Jurkat, Clone E6-1 (cell line): ENCODE data around the gene SQSTM1.

Experiments
- DNase-seq: peaks from one replicate; pipeline ENCODE4 v3.0.0-alpha.2; 2011; ENCODE audit warnings: low read depth, low spot score
- H3K4me3 ChIP-seq: 2 replicates; pipeline ENCODE4 v1.5.1; 2011; ENCODE audit warnings: mild to moderate bottlenecking, low read length, control low read depth, moderate library complexity

SQSTM1 gene

DNA sequence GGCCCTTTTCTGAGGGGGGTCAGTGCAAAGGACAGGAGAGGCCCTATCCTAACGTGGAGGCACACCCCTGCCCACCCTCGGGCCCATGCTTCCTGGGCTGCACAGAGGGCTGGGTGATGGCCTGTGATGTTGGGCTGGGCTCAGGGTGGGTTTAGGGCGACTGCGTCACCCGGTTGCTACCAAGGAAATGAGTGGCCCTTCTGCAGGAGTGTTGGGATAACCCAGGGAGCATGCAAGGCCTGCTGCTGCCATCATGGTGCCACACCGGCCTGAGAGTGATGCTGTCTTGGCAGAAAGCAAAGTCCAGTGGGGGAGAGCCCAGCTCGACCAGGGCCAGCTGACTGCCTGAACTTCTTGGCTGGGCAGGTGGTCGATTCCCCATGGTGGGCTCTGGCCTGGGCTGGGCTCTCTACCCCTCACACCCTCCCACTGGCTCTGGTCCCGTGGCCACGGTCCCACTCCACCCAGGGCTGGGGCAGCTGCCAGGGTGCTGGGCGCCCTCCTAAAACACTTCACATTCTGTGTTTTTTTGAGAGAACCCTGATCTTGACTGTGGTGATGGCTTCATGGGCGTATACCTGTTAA, 59.5 kb downstream of the SQSTM1 start:
- H3K4me3 ChIP-seq: no peak overlapping the region

DNA sequence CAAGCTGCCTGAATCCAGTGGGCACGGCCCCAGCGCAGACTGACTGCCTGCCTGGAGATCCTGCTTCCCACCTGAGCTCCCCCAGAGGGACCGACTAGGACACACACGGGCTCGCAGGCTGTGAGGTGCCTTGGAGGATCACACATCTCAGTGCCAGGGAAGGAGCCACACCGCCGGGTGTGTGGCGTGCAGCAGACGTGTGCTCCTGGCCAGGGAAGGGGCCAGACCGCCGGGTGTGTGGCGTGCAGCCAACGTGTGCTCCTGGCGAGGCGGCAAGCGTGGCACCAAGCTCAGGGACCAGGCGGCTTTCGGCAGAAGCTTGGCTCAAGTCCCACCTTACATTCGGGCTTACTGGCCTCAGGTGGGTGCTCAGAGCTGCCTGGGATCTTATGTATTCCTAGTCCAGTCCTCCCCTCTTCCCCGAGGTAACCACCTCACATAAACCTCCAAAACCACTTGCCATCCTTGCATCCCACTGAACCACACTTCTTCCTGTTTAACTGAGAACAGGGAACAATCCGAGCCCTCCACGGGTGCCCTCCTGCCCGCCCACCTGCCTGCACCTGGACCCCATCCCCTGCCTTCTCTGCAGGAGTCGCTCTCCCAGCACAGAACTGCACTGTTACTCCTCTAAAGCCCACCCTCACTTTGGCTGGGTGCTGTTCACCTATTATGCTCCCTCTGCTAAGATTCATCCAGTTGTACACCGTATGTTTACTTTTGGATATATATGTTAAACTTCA, 60.3 kb downstream of the SQSTM1 start:
- no peak for DNase-seq
- H3K4me3 ChIP-seq: no peak overlapping the region

More for the DNA sequence above, 59.5 kb downstream of the SQSTM1 start:
- no peak for DNase-seq

DNA sequence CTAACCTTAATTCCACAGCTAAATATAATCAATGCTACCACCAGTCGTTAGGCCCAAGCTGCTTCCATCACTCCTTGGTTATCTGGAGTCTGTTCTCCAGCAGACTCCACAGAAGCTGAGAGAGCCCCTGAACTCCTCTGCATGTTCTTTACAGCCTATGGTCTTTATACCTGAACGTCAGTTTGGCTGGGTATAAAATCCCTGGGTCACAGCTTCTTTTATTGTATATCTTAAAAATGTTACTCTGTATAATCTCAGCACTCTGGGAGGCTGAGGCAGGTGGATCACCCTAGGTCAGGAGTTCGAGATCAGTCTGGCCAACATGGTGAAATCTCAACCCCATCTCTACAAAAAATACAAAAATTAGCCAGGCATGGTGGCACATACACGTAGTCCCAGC, 61.6 kb downstream of the SQSTM1 start:
- DNase-seq: no peak
- no peak overlapping the region for H3K4me3 ChIP-seq

DNA sequence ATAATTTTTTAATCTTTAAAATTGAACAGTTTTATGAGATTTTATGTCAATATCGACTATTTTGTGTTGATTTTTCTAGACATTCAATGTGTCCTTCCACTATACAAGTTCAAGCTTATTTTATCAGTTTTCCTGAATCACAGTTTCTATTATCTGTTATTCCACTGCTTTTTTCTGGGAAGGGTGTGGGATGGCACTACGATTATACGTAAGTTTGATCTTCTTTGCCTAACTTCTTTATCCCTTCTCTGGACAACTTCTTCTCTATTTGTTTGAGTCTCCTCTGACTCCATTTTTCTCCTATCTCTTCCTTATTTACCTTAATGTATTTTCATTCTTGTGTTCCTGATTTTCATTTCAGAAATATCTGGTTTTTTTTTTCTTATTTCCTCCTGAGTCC, 62.5 kb downstream of the SQSTM1 start:
- H3K4me3 ChIP-seq: no peak overlapping the region

DNA sequence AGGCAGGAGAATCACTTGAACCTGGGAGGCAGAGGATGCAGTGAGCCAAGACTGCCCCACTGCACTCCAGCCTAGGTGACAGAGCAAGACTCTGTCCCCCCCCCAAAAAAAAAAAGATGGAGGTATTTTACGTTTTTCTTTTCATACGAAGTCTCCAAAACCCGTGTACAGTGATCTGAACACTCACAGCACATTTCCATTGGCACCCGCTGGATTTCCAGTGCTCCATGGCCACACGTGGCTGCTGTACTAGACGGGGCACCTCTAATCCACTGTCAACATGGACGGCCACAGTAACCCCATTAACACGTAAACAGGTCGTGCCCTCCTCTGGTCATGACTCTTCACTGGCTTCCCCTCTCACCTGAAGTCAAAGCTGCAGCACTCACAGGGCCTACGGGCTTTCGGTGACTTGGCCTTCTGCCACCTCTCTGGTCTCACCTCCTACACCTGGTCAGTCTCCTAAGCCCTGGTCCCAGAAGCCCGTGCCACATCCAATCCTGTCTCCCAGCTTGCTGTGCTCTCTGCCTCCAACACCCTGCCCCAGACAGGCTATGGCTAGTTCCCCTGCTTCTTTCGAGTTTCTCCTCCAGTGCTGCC, 64.9 kb downstream of the SQSTM1 start:
- DNase-seq: no peak
- no peak overlapping the region for H3K4me3 ChIP-seq

More for the DNA sequence above, 62.5 kb downstream of the SQSTM1 start:
- no peak for DNase-seq

DNA sequence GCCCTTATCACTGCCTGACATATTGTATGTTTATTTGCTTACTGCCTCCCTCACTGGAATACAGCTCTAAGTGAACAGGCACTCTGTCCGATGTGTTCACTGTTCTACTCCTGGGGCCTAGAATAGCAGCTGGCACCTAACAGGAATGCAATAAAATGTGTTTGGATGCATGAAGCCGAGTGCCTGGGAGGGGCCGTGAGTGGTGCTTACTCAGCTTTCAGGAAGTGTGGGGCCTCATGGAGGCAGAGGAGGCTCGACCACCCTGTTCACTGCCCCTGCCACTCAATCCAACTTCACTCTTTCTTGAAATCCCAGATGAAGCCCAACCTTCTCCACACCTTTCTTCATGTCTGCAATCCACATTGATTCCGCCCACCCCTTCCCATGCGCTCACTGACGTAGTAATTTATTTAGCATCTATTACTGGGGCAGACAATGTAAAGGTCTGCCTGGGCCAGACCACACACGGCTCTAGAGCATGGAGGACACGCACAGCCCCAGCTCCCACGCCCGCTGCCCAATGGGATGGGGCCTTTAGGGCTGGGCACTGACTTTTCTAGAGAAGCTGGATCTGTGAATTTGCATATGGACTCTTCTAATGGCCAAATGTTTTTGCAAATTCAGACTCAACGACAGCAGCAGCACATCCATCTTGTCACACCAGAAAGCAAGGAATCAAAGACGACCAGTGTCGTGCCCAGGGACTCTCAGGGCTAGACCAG, 65.6 kb downstream of the SQSTM1 start:
- DNase-seq: no peak
- no peak overlapping the region for H3K4me3 ChIP-seq

DNA sequence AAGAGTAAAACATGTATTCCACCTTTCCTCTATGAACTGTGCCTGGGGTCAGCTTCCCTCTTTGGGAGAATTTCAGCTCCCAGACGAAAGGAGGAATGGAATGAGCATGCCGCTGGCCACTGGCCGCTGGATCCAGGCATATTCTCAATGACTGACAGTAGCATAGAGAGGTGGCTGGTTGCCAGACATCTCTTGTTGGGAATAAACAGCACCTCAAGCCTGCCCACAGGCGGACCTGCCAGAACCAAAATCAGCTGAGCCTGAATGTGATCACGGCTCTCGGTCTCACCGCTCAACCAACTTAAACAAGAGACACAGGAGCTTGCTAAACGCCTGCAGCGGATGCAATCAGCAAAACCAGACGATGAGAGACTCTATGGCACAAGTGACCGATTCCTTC, 66.4 kb downstream of the SQSTM1 start:
- no peak for DNase-seq
- no peak overlapping the region for H3K4me3 ChIP-seq
